HG03108 (cell line): ENCODE measurements around the gene RIC1.
"Not testable (repeated sequence)": the region's sequence is repeated elsewhere in the genome, so short reads cannot be mapped to it uniquely, and the experiment has no call there.

Source experiments
- ATAC-seq: cut with Tn5 transposase; IDR thresholded peaks from one replicate; pipeline ENCODE4 v1.9.1; 2021; ENCODE audit warnings: moderate library complexity; ENCODE audit not compliant: unreplicated experiment

The RIC1 gene

DNA sequence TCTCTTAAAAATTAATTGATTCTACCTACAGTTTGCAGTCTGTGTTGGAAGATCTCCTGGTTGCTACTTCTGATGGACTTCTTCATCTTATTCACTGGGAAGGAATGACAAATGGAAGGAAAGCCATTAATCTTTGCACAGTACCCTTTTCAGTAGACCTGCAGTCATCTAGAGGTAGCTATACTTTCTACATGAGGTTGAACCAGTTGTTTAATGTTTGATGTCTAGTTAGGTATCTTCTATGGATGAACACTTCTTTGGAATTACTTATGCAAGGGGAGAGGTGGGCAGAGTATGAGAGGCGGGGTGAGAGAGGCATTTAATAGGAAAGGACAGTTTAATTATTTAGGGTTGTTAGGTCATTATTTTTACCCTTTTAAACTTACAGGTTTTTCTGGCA is 91.2 kb downstream of the RIC1 start:
- no peak for ATAC-seq

DNA sequence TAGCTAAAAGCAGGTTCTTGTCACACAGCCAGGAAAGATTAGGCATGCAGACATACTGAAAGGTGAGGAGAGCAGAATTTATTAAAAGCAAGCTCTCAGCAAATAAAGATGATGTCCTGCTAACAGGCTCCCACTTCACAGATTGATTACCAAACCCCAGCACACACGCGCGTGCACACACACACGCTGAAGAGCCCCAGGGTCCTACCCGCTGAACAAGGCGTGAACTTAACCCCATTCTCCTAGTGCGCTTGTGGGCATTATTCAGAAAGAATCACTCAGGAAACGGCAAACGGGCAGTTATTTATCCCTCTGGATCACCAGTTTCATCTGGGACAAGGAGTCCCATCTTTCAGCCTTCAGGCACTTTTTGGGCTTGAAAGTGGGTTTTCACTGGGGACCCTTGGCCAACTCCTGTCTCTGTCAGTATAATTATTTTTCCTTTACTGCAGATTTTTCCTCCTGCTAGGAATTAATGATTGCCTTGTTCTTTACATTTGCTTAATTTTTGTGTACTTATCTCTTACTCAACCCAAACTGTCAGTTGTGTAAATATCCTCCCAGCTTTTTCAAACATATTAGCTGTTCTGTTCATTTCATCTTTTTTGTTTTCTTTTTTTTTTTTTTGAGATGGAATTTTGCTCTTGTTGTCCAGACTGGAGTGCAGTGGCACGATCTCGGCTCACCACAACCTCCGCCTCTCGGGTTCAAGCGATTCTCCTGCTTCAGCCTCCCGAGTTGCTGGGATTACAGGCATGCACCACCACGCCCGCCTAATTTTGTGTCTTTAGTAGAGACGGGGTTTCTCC is 92.6 kb downstream of the RIC1 start:
- no peak for ATAC-seq

DNA sequence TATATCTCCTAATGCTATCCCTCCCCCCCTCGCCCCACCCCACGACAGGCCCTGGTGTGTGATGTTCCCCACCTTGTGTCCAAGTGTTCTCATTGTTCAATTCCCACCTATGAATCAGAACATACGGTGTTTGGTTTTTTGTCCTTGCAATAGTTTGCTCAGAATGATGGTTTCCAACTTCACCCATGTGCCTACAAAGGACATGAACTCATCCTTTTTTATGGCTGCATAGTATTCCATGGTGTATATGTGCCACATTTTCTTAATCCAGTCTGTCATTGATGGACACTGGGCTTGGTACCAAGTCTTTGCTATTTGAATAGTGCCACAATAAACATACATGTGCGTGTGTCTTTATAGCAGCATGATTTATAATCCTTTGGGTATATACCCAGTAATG is 93.8 kb downstream of the RIC1 start:
- ATAC-seq = not testable (repeated sequence)

DNA sequence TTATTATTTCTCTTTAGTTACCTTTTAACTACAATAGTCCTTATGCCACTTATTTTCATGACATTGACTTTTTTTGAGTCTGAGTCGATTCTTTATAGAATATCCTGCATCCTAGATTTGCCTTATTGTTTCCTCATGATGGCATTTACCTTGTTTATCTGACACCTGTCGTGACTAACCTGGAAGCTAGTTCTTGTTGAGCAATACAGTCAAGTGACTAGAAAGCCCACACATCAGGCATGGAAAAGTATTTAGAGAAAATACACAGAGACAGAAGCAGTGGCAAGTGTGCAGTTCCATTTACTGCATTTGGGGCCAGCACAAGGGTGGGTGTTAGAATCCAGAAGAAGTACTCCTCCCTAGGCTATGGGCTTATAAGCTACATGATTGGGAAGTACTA is 106.2 kb downstream of the RIC1 start:
- no peak for ATAC-seq

DNA sequence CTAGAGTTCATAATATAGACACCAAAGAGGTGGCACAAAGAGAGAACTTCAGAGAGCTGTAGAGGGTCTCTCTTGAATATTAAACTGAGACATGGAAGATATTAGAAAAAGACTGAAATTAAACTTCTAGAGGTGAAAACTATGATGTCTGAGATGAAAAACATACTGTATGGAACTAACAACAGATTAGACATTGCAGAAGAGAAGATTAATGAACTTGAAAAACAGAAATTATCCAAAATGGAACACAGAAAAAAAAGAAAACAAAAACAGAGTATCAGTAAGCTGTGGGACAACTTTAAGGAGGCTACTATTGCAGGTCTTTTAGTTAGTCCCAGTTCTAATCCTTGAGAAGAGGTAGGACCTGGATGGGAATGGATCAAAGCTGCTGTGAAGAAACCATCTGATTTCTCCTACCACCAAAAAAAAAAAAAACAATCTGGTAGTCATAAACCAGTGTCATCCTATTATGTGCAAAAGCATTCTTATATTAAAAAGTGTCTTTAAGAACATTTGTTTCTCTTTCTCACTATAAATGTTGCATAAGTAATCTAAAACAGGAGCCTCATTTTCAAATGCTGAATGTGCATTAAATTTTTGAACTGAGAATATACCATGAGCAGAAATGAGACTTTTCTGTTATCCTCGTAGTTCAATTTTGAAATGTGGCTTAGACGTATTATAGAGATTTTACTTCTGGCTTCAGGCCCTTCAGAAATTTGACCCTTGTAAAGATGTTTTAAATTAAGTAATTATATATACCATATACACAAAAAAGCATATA is 107.8 kb downstream of the RIC1 start:
- no peak for ATAC-seq

DNA sequence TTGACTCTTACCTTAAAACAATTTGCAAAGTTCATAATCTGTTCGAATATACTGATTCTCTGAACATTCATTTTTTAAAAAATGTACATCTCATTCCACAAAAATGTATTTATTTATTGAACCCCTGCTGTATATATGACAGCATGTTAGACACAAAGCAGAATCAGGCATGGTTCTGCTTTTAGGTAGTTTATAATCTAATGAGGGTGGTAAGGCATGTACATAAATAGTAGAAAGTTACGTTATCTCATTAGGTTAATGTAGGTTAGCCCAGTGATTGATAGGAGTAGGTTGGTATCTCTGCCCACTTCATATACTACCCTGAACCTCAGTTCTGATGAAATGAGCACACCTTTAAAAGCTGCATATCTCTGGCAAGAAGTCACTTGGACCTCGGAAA is 114.2 kb downstream of the RIC1 start:
- ATAC-seq = no peak

DNA sequence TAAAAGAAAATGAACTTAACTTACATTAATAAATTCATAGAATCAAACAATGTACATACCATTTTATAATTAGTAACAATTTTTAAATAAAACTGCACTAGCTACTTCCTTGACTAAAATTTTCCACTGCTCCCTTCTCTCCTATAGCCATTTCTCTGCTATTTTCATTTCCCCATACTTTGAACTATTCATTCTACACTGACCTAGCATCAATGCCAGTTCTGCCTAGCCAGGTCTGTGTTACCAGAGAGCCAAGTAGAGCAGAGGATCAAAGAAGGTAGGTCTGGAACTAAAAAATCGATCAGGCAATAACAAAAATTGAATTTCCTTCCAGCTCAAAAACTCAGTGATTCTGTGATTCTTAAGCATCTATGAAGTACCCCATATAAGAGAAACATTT is 119.5 kb downstream of the RIC1 start:
- ATAC-seq = no peak

DNA sequence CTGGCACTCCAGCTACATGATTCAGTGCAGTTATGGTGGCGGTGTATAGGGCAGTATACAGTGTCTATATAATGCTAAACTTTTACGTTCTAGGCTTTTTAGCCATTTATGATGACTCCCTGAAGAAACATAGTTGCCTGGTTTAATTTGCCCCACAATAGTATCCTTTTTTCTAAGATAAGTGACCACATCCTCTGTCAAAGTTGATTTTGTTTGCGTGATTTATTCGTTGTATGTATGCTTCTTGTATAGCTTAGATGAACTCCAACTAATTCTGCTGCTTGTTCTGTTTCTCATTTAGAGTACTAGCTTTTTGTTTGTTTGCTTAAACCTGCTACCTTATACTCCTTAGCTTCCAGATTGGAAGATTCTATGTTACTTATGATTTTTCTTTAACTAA is 120.4 kb downstream of the RIC1 start:
- no peak for ATAC-seq

DNA sequence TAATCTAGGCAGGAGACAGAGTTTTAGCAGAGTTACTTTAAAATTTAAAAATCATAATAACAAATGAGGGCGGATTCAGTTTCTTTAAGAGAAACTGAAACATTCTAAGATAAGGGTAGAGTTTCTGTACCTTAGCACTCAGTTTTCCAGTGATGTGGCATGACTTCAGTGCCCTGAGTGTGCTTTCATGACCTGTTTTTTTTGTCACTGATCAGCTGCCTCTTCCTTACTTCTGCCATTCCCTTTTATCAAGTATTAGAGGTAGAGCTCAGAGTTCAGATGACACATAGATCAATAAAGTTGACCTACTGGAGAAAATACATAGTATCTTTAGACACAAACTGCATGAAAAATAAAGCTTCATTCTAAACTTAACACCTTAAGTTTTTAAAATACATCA is 121.7 kb downstream of the RIC1 start:
- ATAC-seq = no peak

DNA sequence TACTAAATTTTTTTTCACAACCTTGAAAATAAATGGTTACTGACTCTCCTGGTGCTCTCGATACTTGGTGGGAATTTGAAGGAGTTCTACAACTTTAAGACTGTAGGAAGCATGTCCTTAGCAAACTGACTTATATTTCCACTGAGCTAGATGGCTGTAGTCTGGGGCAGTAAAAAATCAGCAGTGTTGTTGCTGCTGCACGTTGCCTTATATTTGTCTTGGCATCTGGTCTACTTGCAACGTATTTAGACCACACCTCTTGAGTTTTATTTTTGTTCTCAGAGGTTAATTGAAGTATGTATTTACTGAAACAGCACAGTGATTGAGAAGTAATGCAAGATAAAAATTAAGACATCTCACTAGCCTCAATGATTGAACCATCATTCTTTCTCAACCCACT is 127.7 kb downstream of the RIC1 start:
- ATAC-seq = no peak

DNA sequence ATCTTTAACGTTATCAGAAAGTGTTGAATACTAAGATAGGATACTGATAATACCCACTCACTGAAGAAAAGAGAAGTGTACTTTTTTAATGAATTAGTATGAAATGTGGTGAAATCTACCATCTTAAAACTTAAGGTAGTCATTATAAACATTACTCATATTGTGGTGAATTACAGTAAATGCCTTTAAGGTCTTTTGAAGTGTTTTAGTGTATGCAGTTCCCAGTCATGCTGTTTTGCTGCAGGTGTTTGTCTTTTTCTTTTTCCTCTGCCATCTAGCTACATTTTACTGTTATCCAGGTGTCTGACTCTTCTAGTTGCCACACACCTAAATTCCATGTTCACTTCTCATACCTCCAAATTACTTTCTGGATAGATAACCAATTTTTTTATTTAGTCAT is 131.4 kb downstream of the RIC1 start:
- no peak for ATAC-seq

DNA sequence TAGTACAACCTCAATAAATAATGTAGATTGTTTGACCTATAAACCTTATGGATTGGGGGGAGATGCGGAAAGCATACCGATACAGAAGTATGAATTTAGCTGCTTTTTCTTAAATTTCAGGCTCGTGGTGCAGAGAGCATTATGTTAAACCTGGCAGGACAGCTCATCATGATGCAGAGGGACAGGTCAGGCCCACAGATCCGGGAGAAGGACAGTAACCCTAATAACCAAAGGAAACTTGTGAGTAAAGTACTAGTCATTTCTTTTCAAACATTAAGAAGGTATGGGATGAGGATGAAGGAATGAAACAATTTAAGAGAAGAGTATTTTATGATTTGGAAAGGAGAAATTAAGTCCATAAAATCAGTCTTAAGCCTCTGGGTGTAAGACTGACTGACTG is 133.5 kb downstream of the RIC1 start:
- no peak for ATAC-seq

DNA sequence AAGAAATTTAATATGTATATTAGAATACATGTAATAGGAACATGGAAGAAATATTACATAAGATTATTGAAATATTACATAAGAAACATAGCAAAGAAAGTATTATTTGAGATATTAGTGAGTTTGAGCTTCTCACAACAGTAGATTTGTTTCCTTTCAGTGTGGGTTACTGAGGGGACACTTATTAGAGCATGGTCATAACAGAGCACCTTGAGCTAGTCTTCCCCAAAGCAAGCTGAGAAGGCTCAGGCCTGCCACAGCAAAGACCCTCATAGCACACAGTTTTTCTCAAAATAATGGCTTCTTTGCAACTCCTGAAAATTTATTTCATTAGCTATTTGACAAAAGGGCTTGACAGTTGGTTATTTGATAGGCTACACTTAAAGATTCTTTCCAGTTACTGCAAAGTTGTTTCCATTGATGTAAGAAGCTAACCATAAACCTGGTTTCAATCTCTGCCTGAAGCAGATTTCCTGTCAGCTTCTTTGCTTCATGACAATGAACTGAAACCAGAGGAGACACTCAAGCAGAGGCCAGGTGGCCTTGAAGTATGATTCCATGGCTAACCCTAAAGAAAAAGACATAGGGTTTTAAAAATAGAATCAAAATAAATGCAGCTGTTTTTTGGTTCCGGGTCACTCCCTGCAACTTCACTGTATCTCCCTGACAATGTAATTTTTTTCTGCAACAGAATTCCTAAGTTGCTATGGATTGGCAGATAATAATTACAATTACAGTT is 135.4 kb downstream of the RIC1 start:
- peak; percentile 76 for ATAC-seq

DNA sequence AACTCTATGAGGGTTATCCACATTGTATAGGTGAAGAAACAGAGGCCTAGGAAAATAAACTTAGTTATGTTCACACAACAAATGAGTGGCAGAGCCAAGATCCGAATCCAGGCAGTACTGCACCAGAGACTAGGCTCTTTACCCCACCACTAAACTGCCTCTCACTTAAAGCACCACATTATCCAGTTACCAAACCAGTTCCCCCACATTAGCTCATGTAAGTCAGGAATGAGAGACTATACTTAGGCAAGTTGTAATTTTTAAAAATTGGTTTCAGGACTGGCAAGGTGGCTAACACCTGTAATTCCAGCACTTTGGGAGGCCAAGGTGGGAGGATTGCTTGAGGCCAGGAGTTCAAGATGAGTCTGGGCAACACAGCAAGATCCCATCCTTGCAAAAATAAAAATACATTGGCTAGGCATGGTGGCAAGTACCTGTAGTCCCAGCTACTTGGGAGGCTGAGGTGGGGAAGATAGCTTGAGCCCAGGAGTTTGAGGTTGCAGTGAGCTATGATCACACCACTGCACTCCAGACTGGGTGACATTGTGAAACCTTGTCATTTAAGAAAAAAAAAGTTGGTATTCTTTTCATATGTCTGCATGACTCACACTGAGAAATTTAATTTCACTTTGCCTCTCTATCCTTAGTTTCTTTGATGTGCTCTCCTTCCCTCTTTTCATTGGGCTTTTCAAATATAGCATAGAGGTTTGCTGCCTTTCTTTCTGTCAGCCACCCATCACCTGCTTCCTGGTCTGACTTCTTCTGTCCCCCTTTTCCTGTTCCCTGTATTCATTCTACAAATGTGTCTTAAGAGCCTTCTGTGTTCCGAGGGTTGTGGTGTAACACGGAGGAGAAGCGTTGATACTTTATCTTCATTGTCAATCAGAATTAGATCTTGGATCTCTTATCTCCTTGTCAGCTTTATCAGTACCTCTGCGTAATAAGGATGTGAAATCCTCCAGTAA is 139.3 kb downstream of the RIC1 start:
- peak; percentile 75 for ATAC-seq

DNA sequence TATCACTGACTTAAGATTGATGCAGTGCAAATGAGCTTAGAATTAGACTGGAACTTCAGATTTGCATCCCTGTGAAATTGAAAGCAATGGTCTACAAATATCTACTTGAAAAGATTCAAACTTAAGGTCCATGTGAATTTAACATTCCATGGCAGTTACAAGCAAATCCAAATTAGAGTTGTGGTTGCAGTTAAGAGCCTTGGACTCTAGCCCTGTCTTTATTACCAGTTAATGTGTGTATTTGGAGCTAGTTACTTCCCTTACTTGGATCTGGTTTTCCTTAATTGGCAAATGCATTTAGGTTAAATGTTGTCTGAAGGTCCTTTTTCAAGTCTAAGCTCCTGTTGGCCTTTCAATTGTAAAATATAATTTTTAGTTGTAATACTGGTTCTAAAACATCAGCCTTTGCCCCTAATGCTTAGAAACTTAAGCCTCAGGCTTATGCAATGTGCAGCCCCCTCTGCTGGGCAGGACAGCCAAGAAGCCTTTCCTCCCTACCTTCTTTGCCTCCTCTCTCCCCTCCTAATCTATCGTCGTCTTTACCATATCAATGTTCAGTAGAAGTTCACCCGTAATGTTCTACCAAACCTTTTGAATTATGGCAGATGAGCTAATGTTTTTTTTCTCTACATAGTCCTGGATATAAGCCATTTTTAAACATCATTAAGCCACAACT is 144.6 kb downstream of the RIC1 start:
- ATAC-seq = no peak

DNA sequence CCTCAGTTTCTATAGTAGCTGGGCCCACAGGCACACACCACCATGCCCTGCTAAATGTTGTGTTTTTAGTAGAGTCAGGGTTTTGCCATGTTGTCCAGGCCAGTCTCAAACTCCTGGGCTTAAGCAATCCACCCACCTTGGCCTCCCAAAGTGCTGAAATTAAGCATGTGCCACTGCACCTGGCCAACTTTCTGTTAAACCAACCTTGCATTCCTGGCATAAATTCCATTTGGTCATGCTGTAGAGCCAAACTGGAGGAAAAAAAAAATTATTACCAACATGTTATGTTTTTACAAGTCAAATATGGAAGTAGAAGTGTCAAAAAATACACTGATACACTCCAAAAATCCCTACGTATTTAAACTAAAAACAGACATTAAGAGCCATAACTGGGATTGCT is 149.9 kb downstream of the RIC1 start:
- no peak for ATAC-seq

DNA sequence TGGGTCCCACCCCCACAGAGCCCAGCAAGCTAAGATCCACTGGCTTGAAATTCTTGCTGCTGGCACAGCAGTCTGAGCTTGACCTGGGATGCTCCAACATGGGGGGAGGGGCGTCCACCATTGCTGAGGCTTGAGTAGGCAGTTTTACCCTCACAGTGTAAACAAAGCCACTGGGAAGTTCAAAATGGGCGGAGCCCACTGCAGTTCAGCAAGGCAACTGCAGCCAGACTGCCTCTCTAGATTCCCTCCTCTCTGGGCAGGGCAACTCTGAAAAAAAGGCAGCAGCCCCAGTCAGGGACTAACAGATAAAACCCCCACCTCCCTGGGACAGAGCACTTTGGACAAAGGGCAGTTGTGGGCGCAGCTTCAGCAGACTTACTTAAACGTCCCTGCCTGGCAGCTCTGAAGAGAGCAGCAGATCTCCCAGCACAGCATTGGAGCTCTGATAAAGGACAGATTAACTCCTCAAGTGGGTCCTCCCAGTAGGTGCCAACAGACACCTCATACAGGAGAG is 150.9 kb downstream of the RIC1 start:
- ATAC-seq = not testable (repeated sequence)

DNA sequence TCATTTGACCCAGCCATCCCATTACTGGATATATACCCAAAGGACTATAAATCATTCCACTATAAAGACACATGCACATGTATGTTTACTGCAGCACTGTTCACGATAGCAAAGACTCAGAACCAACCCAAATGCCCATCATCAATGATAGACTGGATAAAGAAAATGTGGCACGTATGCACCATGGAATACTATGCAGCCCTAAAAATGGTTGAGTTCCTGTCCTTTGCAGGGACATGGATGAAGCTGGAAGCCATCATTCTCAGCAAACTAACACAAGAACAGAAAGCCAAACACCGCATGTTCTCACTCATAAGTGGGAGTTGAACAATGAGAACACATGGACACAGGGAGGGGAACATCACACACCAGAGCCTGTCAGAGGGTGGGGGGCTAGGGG is 154.5 kb downstream of the RIC1 start:
- ATAC-seq = not testable (repeated sequence)

DNA sequence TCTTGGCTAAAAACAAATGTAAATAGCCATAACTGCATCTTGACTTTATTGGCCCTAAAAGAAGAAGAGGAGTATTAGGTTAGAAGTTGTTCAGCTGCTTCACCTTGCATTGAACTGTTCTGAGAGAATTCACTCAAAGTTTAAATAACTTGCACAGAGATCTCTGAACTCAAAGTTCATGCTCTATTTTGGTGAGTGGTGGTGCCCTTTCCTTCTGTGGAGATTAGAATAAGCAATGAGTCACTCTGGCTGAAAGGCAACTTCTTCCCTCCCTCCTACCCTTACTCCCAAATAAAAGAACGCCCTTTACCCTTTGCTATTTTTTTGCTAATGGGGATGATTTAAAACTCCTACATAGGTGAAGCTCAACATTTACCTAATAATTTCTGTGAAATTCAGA is 155.1 kb downstream of the RIC1 start:
- ATAC-seq = no peak
